Mesothelial cell of epicardium (in vitro differentiated cells): Measurements from ENCODE around the gene KRT84. TPM values are rescaled to one million over a fixed set of nuclear protein-coding genes. Genes with fewer than 3 reads are reported as not detected.

Source experiments
- DNase-seq, 2 experiments: peaks; one replicate each; pipeline ENCODE4 v3.0.0; 2021; ENCODE audit warnings: low spot score in 2 of 2; ENCODE audit not compliant: unreplicated experiment in 2 of 2
- H3K27ac Mint-ChIP-seq: 2 replicates; pipeline ENCODE4 v1.8.0; 2021; ENCODE audit warnings: mixed read lengths
- H3K27me3 Mint-ChIP-seq: 2 replicates; pipeline ENCODE4 v1.8.0; 2021; ENCODE audit warnings: low read depth, mixed read lengths
- H3K36me3 Mint-ChIP-seq: 2 replicates; pipeline ENCODE4 v1.8.0; 2021; ENCODE audit warnings: mixed read lengths
- H3K4me1 Mint-ChIP-seq: 2 replicates; pipeline ENCODE4 v1.8.0; 2021; ENCODE audit warnings: mixed read lengths
- H3K4me3 Mint-ChIP-seq: 2 replicates; pipeline ENCODE4 v1.8.0; 2021; ENCODE audit warnings: mild to moderate bottlenecking, moderate library complexity, mixed read lengths
- H3K9me3 Mint-ChIP-seq: 2 replicates; pipeline ENCODE4 v1.8.0; 2021; ENCODE audit warnings: mixed read lengths
- total RNA-seq: library from RNA; stranded (reverse); gene quantifications from 3 replicates; pipeline ENCODE4 v1.2.1, GENCODE V29; 2021
- TF ChIP-seq, protein P1 (sequence below): fragments of 200-600 bp; sonication (generic); IDR thresholded peaks from one replicate; pipeline ENCODE4 v1.5.0; 2021; ENCODE audit warnings: antibody characterized with exemption; ENCODE audit not compliant: unreplicated experiment

The KRT84 gene
- total RNA-seq, 1 donor from 2014 or later, result not detected

DNA sequence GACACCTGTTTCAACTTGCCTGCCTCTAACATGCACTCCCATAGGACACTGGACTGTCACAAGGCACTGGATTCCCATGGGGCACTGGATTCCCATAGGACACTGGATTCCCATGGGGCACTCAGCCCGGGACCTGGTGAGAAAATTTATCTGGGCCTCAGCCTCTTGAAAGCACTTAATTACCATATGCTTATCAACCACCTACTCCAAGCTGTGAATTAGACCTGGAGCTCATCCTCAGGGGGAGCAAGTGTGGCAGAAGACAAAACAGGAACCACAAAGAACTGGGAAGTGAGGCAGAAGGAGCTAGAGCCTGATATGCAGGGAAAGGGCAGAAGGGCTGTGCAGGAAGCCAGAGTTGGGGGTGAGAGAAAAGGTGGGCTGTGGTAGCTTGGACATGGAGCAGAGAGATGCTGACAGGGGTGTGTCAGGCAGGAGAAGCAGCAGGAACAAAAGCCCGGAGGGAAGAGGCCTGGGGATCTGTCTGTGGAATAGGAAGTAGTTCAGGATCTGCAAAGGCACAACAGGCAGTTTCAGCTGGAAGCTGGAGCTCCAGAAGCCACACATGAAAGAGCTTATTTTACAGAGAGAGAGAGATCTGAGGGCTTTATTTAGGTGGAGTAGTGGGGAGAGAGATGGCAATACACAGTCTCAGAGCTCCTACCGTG, 17.6 kb upstream of the KRT84 start:
- Mint-ChIP-seq H3K4me3 (no peak overlapping the region), H3K36me3 (no peaks in the 10 kb centered on the region), H3K4me1 (no peaks in the 10 kb centered on the region), H3K27me3 (no peaks in the 10 kb centered on the region), H3K27ac (no peak overlapping the region), H3K9me3 (no peaks in the 10 kb centered on the region)
- TF ChIP-seq, protein P1, sequence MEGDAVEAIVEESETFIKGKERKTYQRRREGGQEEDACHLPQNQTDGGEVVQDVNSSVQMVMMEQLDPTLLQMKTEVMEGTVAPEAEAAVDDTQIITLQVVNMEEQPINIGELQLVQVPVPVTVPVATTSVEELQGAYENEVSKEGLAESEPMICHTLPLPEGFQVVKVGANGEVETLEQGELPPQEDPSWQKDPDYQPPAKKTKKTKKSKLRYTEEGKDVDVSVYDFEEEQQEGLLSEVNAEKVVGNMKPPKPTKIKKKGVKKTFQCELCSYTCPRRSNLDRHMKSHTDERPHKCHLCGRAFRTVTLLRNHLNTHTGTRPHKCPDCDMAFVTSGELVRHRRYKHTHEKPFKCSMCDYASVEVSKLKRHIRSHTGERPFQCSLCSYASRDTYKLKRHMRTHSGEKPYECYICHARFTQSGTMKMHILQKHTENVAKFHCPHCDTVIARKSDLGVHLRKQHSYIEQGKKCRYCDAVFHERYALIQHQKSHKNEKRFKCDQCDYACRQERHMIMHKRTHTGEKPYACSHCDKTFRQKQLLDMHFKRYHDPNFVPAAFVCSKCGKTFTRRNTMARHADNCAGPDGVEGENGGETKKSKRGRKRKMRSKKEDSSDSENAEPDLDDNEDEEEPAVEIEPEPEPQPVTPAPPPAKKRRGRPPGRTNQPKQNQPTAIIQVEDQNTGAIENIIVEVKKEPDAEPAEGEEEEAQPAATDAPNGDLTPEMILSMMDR, result no peak
- no peak for DNase-seq

DNA sequence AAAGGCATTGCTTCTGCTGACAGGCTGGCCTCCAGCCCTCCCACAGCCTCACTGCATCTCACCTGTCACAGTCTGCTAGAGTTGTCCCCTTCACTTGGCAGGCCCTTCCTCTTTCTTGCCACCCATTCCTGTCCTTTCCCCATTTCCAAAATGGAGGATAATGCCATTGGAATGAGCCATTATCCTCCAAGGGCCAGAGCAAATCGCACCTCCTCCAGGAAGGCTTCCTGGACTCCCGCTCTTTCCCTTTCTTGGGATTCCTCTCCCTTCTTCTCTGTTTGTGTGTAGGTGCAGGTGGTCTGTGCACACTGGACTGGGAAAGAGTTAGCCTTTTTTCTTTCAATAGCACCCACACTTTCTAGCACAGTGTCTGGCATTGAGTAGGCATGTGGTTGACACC, 16.9 kb upstream of the KRT84 start:
- no peak overlapping the region for H3K4me3 Mint-ChIP-seq
- H3K27me3 Mint-ChIP-seq, result peaks cover under 1% of the 10 kb centered on the region
- no peaks in the 10 kb centered on the region for H3K36me3 Mint-ChIP-seq
- H3K4me1 Mint-ChIP-seq, result no peaks in the 10 kb centered on the region
- TF ChIP-seq, protein P1, result no peak
- no peak for DNase-seq
- H3K27ac Mint-ChIP-seq, result no peak overlapping the region
- H3K9me3 Mint-ChIP-seq, result no peaks in the 10 kb centered on the region

DNA sequence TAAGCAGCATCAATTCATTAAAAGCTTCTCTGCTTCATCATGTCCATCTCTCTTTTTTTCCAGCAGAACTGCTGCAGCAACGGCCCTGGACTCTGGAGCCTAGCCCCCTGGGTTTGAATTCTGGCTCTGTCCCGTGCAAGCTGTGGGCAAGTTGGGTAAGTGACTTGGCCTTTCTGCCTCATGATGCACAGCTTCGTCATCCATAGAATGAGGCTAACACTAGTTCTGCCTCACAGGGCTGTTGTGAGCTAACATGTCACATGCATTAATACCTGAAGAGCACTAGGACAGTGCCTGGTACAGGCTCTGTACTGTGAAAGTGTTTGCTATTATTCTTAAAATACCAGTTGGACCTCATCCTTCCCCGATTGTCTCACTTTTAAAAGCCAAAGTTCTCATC, 16.5 kb upstream of the KRT84 start:
- H3K27me3 Mint-ChIP-seq, result peaks cover 5% of the 10 kb centered on the region

DNA sequence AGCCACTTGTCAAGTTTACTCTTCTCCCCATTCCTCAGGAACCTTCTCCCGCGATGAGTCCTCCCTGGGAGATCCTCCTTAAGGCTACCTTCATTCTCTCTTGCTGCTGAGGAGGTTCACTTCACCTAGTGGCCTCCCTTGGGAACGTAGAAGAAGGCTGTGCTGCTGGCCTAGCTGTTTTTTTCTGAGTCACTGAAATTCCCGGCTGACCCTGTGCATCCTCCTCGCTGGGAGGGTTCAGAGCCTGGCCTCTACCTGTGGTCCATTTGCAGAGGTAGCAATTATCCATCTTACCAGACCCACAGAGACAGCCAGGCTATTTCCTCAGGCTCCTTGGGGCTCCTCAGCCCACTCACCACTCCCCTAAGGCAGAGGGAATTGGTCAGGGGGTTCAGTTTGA, 16.1 kb upstream of the KRT84 start:
- Mint-ChIP-seq H3K27ac (no peak overlapping the region), H3K4me3 (no peak overlapping the region), H3K4me1 (no peaks in the 10 kb centered on the region), H3K36me3 (no peaks in the 10 kb centered on the region), H3K9me3 (no peaks in the 10 kb centered on the region), H3K27me3 (peaks cover 9% of the 10 kb centered on the region)
- no peak for DNase-seq
- TF ChIP-seq, protein P1, result no peak

More for the DNA sequence above, 16.5 kb upstream of the KRT84 start:
- Mint-ChIP-seq H3K27ac (no peak overlapping the region), H3K9me3 (no peaks in the 10 kb centered on the region), H3K4me1 (no peaks in the 10 kb centered on the region), H3K36me3 (no peaks in the 10 kb centered on the region), H3K4me3 (no peak overlapping the region)
- DNase-seq, result no peak
- TF ChIP-seq, protein P1, result no peak

DNA sequence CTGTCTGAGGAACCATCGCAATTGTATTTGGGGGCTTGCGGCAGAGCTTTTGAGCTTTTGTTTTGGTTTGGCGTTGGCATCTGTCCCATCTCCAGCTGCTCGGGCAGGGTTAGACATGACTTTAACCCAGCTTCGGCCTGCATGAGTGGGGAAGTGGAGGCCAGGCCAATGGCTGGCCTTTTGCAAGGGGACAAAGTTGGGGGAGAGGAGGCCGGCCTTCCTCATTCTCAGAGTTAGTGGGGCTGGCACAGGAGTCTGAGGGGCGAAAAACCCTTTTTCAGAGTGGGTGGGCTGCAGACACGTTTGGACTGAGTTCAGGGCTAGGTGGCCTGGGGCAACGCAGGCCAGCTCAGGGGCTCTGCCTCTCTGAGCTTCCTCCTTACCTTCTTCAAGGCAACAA, 15.5 kb upstream of the KRT84 start:
- TF ChIP-seq, protein P1, result no peak
- Mint-ChIP-seq H3K27me3 (peaks cover 14% of the 10 kb centered on the region), H3K9me3 (no peaks in the 10 kb centered on the region), H3K4me3 (no peak overlapping the region), H3K27ac (no peak overlapping the region), H3K4me1 (no peaks in the 10 kb centered on the region), H3K36me3 (no peaks in the 10 kb centered on the region)
- DNase-seq, result no peak
